ENCODE results near the gene SULT1A1. TPM values are rescaled to one million over a fixed set of nuclear protein-coding genes. Genes with fewer than 3 reads are reported as not detected.
"Not testable (repeated sequence)": the region's sequence is repeated elsewhere in the genome, so short reads cannot be mapped to it uniquely, and the experiment has no call there.

Gene SULT1A1
- total RNA-seq, 4 donors from 2014 or later: 4.1 to 17.2 (median 8.3) TPM

- peaks cover 0 to 2% (median 0%) of the 10 kb centered on the region in 3 donors for H3K36me3 ChIP-seq
- H3K27ac ChIP-seq: no peak overlapping the region
- peaks cover 0 to 7% (median 5%) of the 10 kb centered on the region in 3 donors for H3K4me1 ChIP-seq
- DNase-seq: no peak
- 61% methylated on average over 4 to 6 of the region's 9 CpGs for WGBS, 2 donors
- peaks cover 0 to 5% (median 0%) of the 10 kb centered on the region in 4 donors for H3K27me3 ChIP-seq
- H3K4me3 ChIP-seq: no peak overlapping the region
- no peaks in the 10 kb centered on the region for H3K9me3 ChIP-seq
- no peak for TF ChIP-seq POLR2A (IDR thresholded peaks at IDR 0.05)
- intact Hi-C loops (cut with DNase I): no loop called here
Observed at GRCh38 chr16:28597692-28598261, 12.1 kb downstream of the SULT1A1 start.

DNA sequence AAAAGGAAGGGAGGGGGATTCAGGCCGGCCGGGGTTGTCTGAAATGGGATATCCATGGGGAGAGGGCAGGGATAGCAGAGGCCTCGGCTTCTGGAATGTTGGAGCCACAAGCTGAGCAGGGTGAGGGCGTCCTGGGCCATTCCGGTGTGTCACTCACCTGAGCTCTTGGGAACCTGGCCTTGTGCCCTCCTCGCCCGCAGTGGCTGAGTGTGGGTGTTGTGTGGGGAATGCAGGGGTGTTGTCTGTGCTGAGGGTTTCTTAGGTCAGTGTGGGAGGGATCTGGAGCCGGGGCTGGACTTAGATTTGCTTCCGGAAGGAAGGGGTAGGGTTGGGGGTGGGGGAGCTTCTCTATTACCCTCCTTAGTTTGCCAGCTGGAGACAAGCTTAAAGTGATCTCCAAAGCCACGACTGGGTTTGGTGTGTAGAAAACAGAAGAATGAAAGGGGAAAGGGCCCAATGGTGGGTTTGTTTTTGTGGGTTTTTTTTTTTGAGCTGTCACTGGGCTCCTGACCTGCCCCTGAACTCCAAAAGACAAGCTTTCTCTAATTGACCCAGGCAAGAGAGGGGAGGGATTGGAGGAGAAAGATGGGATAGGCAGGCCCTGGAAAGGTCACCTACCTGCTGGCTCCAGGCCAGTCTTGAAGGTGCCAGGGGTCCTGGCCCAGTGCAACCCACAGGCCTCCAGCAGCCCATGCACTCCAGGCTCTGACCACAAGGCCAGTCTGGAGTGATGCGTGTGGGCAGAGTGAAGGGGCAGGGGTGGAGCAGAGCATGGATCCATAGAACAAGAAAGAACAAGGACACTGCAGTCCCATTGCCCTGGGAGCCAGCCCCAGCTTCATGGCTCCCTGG is 12.8 kb downstream of the SULT1A1 start, which contains the start of gene SULT1A2:
Gene SULT1A2 (minus strand): TSS at position 211 of the 852 bp plus-strand sequence. CDS start 1,120 bp downstream, outside the sequence.
- Histone ChIP-seq H3K36me3 (peaks cover 0 to 10% (median 0%) of the 10 kb centered on the region in 3 donors), H3K27me3 (peaks cover 0 to 5% (median 0%) of the 10 kb centered on the region in 4 donors), H3K27ac (peak within 1 kb of the TSS in 1 of 4 donors; percentile 26), H3K9me3 (no peaks in the 10 kb centered on the region), H3K4me1 (peaks cover 0 to 7% (median 5%) of the 10 kb centered on the region in 3 donors), H3K4me3 (no peak within 1 kb of the TSS)
- WGBS, 2 donors: 18 to 25% methylated on average over 9 to 10 of the region's 11 CpGs
- TF ChIP-seq CTCF (IDR thresholded peaks at IDR 0.05): no peak
- TF ChIP-seq POLR2A (IDR thresholded peaks at IDR 0.05): no peak
- intact Hi-C loops (cut with DNase I): no loop called here
- no peak for DNase-seq

GRCh38 chr16:28596115-28596630 is 13.7 kb downstream of the SULT1A1 start:
- Histone ChIP-seq H3K27me3 (no peaks in the 10 kb centered on the region), H3K36me3 (peaks cover 0 to 18% (median under 1%) of the 10 kb centered on the region in 3 donors), H3K4me3 (no peak overlapping the region), H3K9me3 (no peaks in the 10 kb centered on the region), H3K4me1 (peaks cover 0 to 7% (median 5%) of the 10 kb centered on the region in 3 donors), H3K27ac (no peak overlapping the region)
- intact Hi-C loops (cut with DNase I): no loop called here
- no peak for DNase-seq
- TF ChIP-seq POLR2A (IDR thresholded peaks at IDR 0.05): no peak
- no peak for TF ChIP-seq CTCF (IDR thresholded peaks at IDR 0.05)
- WGBS, 2 donors: 67% methylated on average over 4 of the region's 8 CpGs; no CpG with 5 or more reads in 1 of the 2 donors

- H3K9me3 ChIP-seq; intact Hi-C loops (cut with DNase I): not testable (repeated sequence)
- 95 to 100% methylated on average over 2 to 4 of the region's 6 CpGs for WGBS, 2 donors
Observed at GRCh38 chr16:28595451-28595850, 14.4 kb downstream of the SULT1A1 start.

DNA sequence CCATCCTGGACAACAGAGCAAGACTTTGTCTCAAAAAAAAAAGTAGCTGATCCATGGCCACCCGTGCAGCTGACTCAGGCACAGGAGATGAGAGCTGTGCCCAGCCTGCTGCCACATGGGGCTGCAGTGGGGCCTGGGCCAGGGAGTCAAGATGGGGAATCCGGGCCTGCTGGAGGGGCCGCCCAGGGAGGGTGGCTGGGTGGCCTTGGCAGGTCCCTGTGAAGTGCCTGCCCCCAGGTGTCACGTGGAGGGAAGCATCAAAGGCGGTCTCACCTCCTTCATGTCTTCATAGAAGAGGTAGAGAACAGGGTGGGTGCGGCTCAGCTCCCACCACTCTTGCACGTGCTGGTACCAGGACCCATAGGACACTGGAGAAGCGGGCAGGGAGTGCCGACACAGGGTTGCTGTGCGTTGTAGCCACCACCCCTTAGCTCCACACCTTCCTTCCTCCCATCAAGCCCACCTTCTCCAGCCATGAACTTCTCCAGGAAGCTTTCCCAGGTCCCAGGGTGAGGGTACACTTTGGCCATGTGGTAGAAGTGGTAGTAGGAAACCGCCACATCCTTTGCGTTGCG is 16.8 kb downstream of the SULT1A1 start:
- WGBS, 2 donors: 86 to 89% methylated on average over 7 to 12 of the region's 13 CpGs
- TF ChIP-seq POLR2A (IDR thresholded peaks at IDR 0.05) (no peak), CTCF (IDR thresholded peaks at IDR 0.05) (no peak)
- Histone ChIP-seq H3K4me3 (no peak overlapping the region), H3K27me3 (no peaks in the 10 kb centered on the region), H3K4me1 (peaks cover 0 to 7% (median 5%) of the 10 kb centered on the region in 3 donors), H3K9me3 (no peaks in the 10 kb centered on the region), H3K36me3 (peaks cover 15 to 50% (median 19%) of the 10 kb centered on the region in 3 donors), H3K27ac (no peak overlapping the region)
- no peak for DNase-seq
- intact Hi-C loops (cut with DNase I): no loop called here

More at GRCh38 chr16:28595451-28595850, 14.4 kb downstream of the SULT1A1 start:
- DNase-seq, H3K4me3 ChIP-seq, H3K27ac ChIP-seq, H3K4me1 ChIP-seq, H3K27me3 ChIP-seq: not testable (repeated sequence)
- H3K36me3 ChIP-seq: peaks cover 7 to 26% (median 8%) of the 10 kb centered on the region in 3 donors
